HepG2 (cell line): ENCODE results near the gene VPS18. TPM values are rescaled to one million over a fixed set of nuclear protein-coding genes. Genes with fewer than 3 reads are reported as not detected.
A peak's percentile ranks its signal among the peaks of the same experiment; 100 is the strongest.

ENCODE experiments used
- ARNT2 ChIP-seq: sonication (generic); formaldehyde crosslinking; IDR thresholded peaks from 2 replicates; pipeline ENCODE4 v1.8.0; 2022; ENCODE audit warnings: mild to moderate bottlenecking, low read depth, missing genetic modification reagents, moderate library complexity
- CBX1 ChIP-seq: IDR thresholded peaks from one replicate; pipeline ENCODE4 v1.6.1; 2016; ENCODE audit warnings: antibody characterized with exemption, low read depth
- DNMT1 ChIP-seq: sonication (generic); formaldehyde crosslinking; IDR thresholded peaks from 2 replicates; pipeline ENCODE4 v1.5.1; 2020; ENCODE audit warnings: mild to moderate bottlenecking, missing genetic modification reagents
- FOXO1 ChIP-seq: sonication (generic); formaldehyde crosslinking; IDR thresholded peaks from 2 replicates; pipeline ENCODE4 v1.4.0; 2020; ENCODE audit warnings: missing genetic modification reagents
- GABPA ChIP-seq, 2 experiments: IDR thresholded peaks; 2 replicates each; pipeline ENCODE4 v1.6.1; 2011 to 2016; ENCODE audit warnings: low read depth in 2 of 2, low read length in 1 of 2, missing biosample characterization in 1 of 2, missing genetic modification characterization in 1 of 2
- MYNN ChIP-seq: sonication (generic); formaldehyde crosslinking; IDR thresholded peaks from 2 replicates; pipeline ENCODE4 v1.4.0; 2020; ENCODE audit warnings: mild to moderate bottlenecking, low read depth, missing genetic modification reagents
- NFE2L2 ChIP-seq: fragments of 150-350 bp; IDR thresholded peaks from 2 replicates; pipeline ENCODE4 v1.6.1; 2014; ENCODE audit warnings: low read length
- TCF7L2 ChIP-seq: IDR thresholded peaks from 2 replicates; pipeline ENCODE4 v1.6.1; 2011; ENCODE audit warnings: mild to moderate bottlenecking, low read depth, low read length, moderate library complexity
- ZNF713 ChIP-seq: sonication (generic); formaldehyde crosslinking; IDR thresholded peaks from 2 replicates; pipeline ENCODE4 v1.4.0; 2020; ENCODE audit warnings: mild to moderate bottlenecking, missing genetic modification reagents
- polyA plus RNA-seq, 8 experiments: library from polyadenylated mRNA; depleted of rRNA in 3 of 8; stranded (reverse) in 7 of 8; unstranded in 1 of 8; fragments of >200 nt; fragmentation: Illumina TruSeq in 4 of 8; extraction: Trizol in 4 of 8; gene quantifications; 2 replicates each; pipeline versions ENCODE4 v1.2.1 to v1.2.3, GENCODE V29; 2011 to 2016; ENCODE audit warnings: low read depth in 4 of 8, missing spikeins in 1 of 8, mixed read lengths in 1 of 8; ENCODE audit not compliant: insufficient read depth in 1 of 8
- total RNA-seq, 5 experiments: library from RNA; depleted of rRNA; stranded (reverse); fragments of >200 nt; fragmentation: Illumina TruSeq; extraction: Trizol; gene quantifications; 2 replicates each; pipeline ENCODE4 v1.2.3, GENCODE V29; 2016; ENCODE audit warnings: low read depth in 1 of 5
- TF ChIP-seq, protein P1 (sequence below), 2 experiments: sonication (generic) in 1 of 2; formaldehyde crosslinking in 1 of 2; IDR thresholded peaks; 2 replicates each; pipeline versions ENCODE4 v1.4.0 to v1.6.1; 2016 to 2020; ENCODE audit warnings: borderline replicate concordance in 1 of 2, low read depth in 1 of 2, mild to moderate bottlenecking in 1 of 2, missing genetic modification reagents in 1 of 2
- TF ChIP-seq, protein P2 (sequence below): sonication (generic); formaldehyde crosslinking; conservative IDR thresholded peaks from 2 replicates; pipeline ENCODE4 v1.8.0; 2022; ENCODE audit warnings: mild to moderate bottlenecking, moderate library complexity, missing genetic modification reagents
- TF ChIP-seq, protein P3 (sequence below): sonication (generic); formaldehyde crosslinking; IDR thresholded peaks from 2 replicates; pipeline ENCODE4 v1.5.1; 2020; ENCODE audit warnings: missing genetic modification reagents, mild to moderate bottlenecking, borderline replicate concordance
- TF ChIP-seq, protein P4 (sequence below): sonication (generic); formaldehyde crosslinking; IDR thresholded peaks from 2 replicates; pipeline ENCODE4 v1.5.0; 2020; ENCODE audit warnings: mild to moderate bottlenecking, missing genetic modification reagents
- TF ChIP-seq, protein P5 (sequence below): sonication (generic); formaldehyde crosslinking; IDR thresholded peaks from 2 replicates; pipeline ENCODE4 v1.4.0; 2020; ENCODE audit warnings: missing genetic modification reagents, borderline replicate concordance

Gene VPS18
- total and polyA plus RNA-seq, 2 of the 13 experiments (the other 11 are each of a cell fraction or from before 2014, with no cell fraction given): 5.8 to 17.0 TPM

DNA sequence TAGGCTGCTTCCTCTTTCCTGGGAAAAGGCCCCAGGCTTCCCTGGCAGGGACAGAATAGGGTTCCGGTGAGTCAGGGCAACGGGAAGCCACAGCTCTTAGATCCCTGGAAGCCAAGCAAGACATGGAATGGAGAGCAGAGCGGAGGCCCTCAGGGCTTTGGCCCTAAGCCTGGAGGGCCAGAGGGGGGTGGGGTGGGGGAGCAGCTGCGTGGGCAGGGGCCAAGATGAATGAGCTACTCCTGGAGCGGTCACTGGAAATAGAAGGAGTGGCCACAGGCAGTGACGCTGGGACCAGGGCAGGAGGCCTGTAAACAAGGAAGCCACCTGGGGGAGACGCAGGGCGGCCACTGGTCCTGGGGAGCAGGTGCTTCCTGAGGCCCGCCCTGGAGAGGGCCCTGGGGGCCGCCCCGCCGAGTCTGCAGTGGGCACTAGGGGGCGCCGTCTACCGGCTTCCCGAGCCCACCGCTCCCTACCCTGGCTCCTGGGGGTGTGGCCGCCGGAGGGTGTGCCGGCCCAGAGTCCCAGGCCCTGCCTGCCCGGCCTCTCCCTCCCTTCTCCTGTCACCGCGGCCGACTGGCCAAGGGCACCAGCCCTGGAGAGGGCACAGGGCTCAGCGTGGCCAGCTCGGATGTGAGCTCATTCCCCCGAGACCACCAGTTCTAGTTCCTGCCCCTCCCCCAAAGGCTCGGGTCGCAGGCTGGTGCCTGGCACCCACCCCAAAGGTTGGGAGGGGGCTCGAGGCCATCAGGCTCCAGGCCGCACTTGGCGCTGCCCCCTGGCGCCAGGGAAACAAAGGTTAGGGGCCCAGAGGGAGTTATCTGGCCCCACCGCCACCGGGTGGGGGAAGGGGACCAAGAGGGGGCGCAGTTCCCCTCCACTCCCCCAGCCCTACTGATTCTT is 12.1 kb downstream of the VPS18 start (continued):
- TF ChIP-seq, protein P1, sequence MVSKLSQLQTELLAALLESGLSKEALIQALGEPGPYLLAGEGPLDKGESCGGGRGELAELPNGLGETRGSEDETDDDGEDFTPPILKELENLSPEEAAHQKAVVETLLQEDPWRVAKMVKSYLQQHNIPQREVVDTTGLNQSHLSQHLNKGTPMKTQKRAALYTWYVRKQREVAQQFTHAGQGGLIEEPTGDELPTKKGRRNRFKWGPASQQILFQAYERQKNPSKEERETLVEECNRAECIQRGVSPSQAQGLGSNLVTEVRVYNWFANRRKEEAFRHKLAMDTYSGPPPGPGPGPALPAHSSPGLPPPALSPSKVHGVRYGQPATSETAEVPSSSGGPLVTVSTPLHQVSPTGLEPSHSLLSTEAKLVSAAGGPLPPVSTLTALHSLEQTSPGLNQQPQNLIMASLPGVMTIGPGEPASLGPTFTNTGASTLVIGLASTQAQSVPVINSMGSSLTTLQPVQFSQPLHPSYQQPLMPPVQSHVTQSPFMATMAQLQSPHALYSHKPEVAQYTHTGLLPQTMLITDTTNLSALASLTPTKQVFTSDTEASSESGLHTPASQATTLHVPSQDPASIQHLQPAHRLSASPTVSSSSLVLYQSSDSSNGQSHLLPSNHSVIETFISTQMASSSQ (IDR thresholded peaks at IDR 0.05; ENCODE audit: low read depth): no peak
- TF ChIP-seq, protein P1 (CRISPR knock-in tag; IDR thresholded peaks at IDR 0.05; ENCODE audit: borderline replicate concordance): no peak
- no peak for TF ChIP-seq MYNN (CRISPR knock-in tag)
- TF ChIP-seq GABPA (IDR thresholded peaks at IDR 0.05; ENCODE audit: low read depth, low read length): no peak
- no peak for TF ChIP-seq GABPA (CRISPR knock-in tag; IDR thresholded peaks at IDR 0.05; ENCODE audit: low read depth)
- TF ChIP-seq, protein P2, sequence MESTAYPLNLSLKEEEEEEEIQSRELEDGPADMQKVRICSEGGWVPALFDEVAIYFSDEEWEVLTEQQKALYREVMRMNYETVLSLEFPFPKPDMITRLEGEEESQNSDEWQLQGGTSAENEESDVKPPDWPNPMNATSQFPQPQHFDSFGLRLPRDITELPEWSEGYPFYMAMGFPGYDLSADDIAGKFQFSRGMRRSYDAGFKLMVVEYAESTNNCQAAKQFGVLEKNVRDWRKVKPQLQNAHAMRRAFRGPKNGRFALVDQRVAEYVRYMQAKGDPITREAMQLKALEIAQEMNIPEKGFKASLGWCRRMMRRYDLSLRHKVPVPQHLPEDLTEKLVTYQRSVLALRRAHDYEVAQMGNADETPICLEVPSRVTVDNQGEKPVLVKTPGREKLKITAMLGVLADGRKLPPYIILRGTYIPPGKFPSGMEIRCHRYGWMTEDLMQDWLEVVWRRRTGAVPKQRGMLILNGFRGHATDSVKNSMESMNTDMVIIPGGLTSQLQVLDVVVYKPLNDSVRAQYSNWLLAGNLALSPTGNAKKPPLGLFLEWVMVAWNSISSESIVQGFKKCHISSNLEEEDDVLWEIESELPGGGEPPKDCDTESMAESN (CRISPR knock-in tag): peak; percentile 84
- TF ChIP-seq TCF7L2: no peak
- TF ChIP-seq, protein P3, sequence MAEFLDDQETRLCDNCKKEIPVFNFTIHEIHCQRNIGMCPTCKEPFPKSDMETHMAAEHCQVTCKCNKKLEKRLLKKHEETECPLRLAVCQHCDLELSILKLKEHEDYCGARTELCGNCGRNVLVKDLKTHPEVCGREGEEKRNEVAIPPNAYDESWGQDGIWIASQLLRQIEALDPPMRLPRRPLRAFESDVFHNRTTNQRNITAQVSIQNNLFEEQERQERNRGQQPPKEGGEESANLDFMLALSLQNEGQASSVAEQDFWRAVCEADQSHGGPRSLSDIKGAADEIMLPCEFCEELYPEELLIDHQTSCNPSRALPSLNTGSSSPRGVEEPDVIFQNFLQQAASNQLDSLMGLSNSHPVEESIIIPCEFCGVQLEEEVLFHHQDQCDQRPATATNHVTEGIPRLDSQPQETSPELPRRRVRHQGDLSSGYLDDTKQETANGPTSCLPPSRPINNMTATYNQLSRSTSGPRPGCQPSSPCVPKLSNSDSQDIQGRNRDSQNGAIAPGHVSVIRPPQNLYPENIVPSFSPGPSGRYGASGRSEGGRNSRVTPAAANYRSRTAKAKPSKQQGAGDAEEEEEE: 0 out of 2 replicates have a peak, but pooled peaks have one; percentile 63
- TF ChIP-seq, protein P4, sequence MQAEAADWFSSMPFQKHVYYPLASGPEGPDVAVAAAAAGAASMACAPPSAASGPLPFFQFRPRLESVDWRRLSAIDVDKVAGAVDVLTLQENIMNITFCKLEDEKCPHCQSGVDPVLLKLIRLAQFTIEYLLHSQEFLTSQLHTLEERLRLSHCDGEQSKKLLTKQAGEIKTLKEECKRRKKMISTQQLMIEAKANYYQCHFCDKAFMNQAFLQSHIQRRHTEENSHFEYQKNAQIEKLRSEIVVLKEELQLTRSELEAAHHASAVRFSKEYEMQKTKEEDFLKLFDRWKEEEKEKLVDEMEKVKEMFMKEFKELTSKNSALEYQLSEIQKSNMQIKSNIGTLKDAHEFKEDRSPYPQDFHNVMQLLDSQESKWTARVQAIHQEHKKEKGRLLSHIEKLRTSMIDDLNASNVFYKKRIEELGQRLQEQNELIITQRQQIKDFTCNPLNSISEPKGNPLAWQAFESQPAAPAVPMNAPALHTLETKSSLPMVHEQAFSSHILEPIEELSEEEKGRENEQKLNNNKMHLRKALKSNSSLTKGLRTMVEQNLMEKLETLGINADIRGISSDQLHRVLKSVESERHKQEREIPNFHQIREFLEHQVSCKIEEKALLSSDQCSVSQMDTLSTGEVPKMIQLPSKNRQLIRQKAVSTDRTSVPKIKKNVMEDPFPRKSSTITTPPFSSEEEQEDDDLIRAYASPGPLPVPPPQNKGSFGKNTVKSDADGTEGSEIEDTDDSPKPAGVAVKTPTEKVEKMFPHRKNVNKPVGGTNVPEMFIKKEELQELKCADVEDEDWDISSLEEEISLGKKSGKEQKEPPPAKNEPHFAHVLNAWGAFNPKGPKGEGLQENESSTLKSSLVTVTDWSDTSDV (CRISPR knock-in tag): no peak
- no peak; the same call in 1 of the 2 replicates for TF ChIP-seq DNMT1
- TF ChIP-seq ARNT2 (CRISPR knock-in tag): 0 out of 2 replicates have a peak, but pooled peaks have one; percentile 33
- no peak for TF ChIP-seq ZNF713 (CRISPR knock-in tag)
- TF ChIP-seq, protein P5, sequence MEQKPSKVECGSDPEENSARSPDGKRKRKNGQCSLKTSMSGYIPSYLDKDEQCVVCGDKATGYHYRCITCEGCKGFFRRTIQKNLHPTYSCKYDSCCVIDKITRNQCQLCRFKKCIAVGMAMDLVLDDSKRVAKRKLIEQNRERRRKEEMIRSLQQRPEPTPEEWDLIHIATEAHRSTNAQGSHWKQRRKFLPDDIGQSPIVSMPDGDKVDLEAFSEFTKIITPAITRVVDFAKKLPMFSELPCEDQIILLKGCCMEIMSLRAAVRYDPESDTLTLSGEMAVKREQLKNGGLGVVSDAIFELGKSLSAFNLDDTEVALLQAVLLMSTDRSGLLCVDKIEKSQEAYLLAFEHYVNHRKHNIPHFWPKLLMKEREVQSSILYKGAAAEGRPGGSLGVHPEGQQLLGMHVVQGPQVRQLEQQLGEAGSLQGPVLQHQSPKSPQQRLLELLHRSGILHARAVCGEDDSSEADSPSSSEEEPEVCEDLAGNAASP (CRISPR knock-in tag): no peak
- no peak for TF ChIP-seq FOXO1 (CRISPR knock-in tag)
- no peak for TF ChIP-seq NFE2L2
- no peak for TF ChIP-seq CBX1
